Endodermal cell (in vitro differentiated cells): ENCODE data around the gene PARP12. TPM values are rescaled to one million over a fixed set of nuclear protein-coding genes. Genes with fewer than 3 reads are reported as not detected.

Experiments used
- DNase-seq: peaks from one replicate; pipeline ENCODE4 v3.0.0-alpha.2; 2017
- H3K27ac ChIP-seq: 2 replicates; pipeline ENCODE4 v1.5.1; 2013; ENCODE audit warnings: mild to moderate bottlenecking, low read depth, low read length, moderate library complexity
- H3K27me3 ChIP-seq: 2 replicates; pipeline ENCODE4 v1.6.1; 2013; ENCODE audit warnings: mild to moderate bottlenecking, low read length, moderate library complexity; ENCODE audit not compliant: insufficient read depth, control insufficient read depth, poor library complexity, severe bottlenecking
- H3K36me3 ChIP-seq: 2 replicates; pipeline ENCODE4 v1.7.0; 2013; ENCODE audit warnings: mild to moderate bottlenecking, low read length, moderate library complexity; ENCODE audit not compliant: control insufficient read depth, insufficient read depth
- H3K4me1 ChIP-seq: one replicate; pipeline ENCODE4 v1.7.0; 2013; ENCODE audit warnings: low read length; ENCODE audit not compliant: control insufficient read depth, insufficient read depth
- H3K4me3 ChIP-seq: 2 replicates; pipeline ENCODE4 v1.5.1; 2013; ENCODE audit warnings: mild to moderate bottlenecking, low read length, moderate library complexity
- H3K9ac ChIP-seq: 2 replicates; pipeline ENCODE4 v1.6.1; 2013; ENCODE audit warnings: mild to moderate bottlenecking, low read length, moderate library complexity; ENCODE audit not compliant: poor library complexity, severe bottlenecking; ENCODE audit errors: extremely low read depth
- H3K9me3 ChIP-seq: 2 replicates; pipeline ENCODE4 v1.6.1; 2013; ENCODE audit warnings: mild to moderate bottlenecking, low read length, moderate library complexity; ENCODE audit not compliant: control insufficient read depth
- H3K27ac Mint-ChIP-seq: 2 replicates; pipeline ENCODE4 v1.8.0; 2020; ENCODE audit warnings: mixed read lengths
- H3K27me3 Mint-ChIP-seq: 2 replicates; pipeline ENCODE4 v1.8.0; 2021; ENCODE audit warnings: mild to moderate bottlenecking, mixed read lengths; ENCODE audit not compliant: insufficient read depth
- H3K36me3 Mint-ChIP-seq: 2 replicates; pipeline ENCODE4 v1.8.0; 2020; ENCODE audit warnings: low read depth, mixed read lengths
- H3K4me1 Mint-ChIP-seq: 2 replicates; pipeline ENCODE4 v1.8.0; 2020; ENCODE audit warnings: mixed read lengths
- H3K4me3 Mint-ChIP-seq: 2 replicates; pipeline ENCODE4 v1.8.0; 2020; ENCODE audit warnings: mild to moderate bottlenecking, moderate library complexity, mixed read lengths
- H3K9me3 Mint-ChIP-seq: 2 replicates; pipeline ENCODE4 v1.8.0; 2020; ENCODE audit warnings: mild to moderate bottlenecking, mixed read lengths
- CTCF ChIP-seq: fragments of 200-600 bp; sonication (generic); conservative IDR thresholded peaks from 2 replicates; pipeline ENCODE4 v1.5.0; 2021; ENCODE audit warnings: antibody characterized with exemption, mild to moderate bottlenecking
- WGBS, 2 experiments: methylation state at CpG; one replicate each; pipeline versions ENCODE4 v1.1.5 to v1.1.7; 2013; ENCODE audit warnings: missing lambda C conversion rate in 2 of 2, mixed read lengths in 1 of 2; ENCODE audit not compliant: insufficient coverage in 1 of 2, insufficient read length in 1 of 2; 5-methylcytosine and 5-hydroxymethylcytosine counted together
- total RNA-seq, 2 donors: library from RNA; stranded (reverse); fragmentation: NEBNext Ultra II Directional in 1 of 2; extraction: Animal tissue kit (Norgen Biotek cat#: 25700) in 1 of 2; gene quantifications; 2 replicates in 1 of 2; 3 replicates in 1 of 2; pipeline ENCODE4 v1.2.1, GENCODE V29; 2021

Gene PARP12
- total RNA-seq, 2 donors from 2014 or later: 9.4 to 10.4 TPM

DNA sequence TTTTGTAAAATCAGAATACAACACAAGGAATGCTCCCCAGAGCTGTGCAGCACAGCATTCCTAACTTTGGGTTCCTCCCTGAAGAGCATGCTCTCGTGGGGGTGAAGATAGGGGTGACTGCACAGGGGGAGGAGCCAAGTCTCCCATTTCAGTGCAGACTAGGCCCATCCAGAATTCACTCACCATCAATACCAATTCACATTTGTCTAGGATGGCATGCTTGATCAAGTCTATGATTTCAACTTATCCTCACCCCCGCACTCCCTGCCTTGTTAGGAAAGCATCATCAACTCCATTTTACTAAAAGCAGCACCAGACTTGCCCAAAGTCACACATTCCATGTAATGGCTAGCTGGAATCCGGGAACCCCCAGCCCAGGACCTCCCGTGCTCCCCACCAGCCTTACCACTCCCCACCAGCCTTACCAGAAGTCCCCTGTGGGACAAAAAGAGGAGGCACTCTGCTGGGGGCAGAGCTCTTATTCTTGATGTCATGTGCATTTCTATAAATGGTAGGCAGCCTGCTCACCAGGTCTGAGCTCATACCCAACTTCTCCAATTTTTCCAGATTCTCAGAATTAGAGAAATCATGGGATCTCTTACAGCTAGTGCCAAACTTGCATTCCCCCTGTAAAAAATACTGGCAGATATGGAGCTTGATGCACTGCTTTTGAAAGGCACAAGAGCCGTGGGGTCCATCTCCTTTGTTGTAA, 6.2 kb downstream of the PARP12 start:
- H3K4me3 Mint-ChIP-seq: no peak overlapping the region
- Histone ChIP-seq H3K9me3 (no peaks in the 10 kb centered on the region), H3K4me3 (no peak overlapping the region), H3K9ac (no peak overlapping the region), H3K4me1 (no peaks in the 10 kb centered on the region), H3K36me3 (no peaks in the 10 kb centered on the region), H3K27ac (no peak overlapping the region), H3K27me3 (peaks cover 5% of the 10 kb centered on the region)
- no peak overlapping the region for H3K27ac Mint-ChIP-seq
- H3K27me3 Mint-ChIP-seq: peaks cover 11% of the 10 kb centered on the region
- no peaks in the 10 kb centered on the region for H3K4me1 Mint-ChIP-seq
- peaks cover 2% of the 10 kb centered on the region for H3K9me3 Mint-ChIP-seq
- 83 to 91% methylated on average over 3 to 5 of the region's 5 CpGs for WGBS, 2 experiments
- H3K36me3 Mint-ChIP-seq: no peaks in the 10 kb centered on the region
- DNase-seq: no peak
- no peak for TF ChIP-seq CTCF

DNA sequence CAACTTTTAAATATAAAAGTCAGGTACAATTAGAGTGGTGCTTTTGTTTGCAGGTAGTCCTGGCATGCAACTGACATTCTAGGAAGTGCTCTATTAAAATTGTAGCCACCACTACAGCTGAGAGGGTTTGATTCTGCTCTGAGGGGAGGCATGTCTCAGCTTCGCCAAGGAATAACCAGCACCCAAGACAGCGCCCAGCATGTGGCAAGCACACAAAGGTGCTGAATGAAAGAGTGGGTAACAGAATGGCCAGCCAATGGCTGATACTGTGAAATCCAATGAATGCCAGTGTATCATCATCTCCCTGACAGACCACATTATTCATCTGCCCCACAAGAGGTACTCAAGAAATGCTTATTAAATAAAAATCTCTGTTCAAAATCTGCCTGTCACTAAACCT, 6.9 kb downstream of the PARP12 start:
- no peak overlapping the region for H3K27ac Mint-ChIP-seq
- H3K36me3 ChIP-seq: no peaks in the 10 kb centered on the region
- H3K4me1 Mint-ChIP-seq: no peaks in the 10 kb centered on the region
- no peak overlapping the region for H3K4me3 Mint-ChIP-seq
- no peak for DNase-seq
- no peaks in the 10 kb centered on the region for H3K9me3 ChIP-seq
- 97% methylated on average over 2 of the region's 2 CpGs; no CpG with 5 or more reads in 1 of the 2 experiments for WGBS, 2 experiments
- no peak overlapping the region for H3K27ac ChIP-seq
- peaks cover 4% of the 10 kb centered on the region for H3K27me3 Mint-ChIP-seq
- no peak overlapping the region for H3K4me3 ChIP-seq
- no peaks in the 10 kb centered on the region for H3K9me3 Mint-ChIP-seq
- TF ChIP-seq CTCF: no peak
- H3K4me1 ChIP-seq: no peaks in the 10 kb centered on the region
- no peak overlapping the region for H3K9ac ChIP-seq
- H3K27me3 ChIP-seq: no peaks in the 10 kb centered on the region
- no peaks in the 10 kb centered on the region for H3K36me3 Mint-ChIP-seq

DNA sequence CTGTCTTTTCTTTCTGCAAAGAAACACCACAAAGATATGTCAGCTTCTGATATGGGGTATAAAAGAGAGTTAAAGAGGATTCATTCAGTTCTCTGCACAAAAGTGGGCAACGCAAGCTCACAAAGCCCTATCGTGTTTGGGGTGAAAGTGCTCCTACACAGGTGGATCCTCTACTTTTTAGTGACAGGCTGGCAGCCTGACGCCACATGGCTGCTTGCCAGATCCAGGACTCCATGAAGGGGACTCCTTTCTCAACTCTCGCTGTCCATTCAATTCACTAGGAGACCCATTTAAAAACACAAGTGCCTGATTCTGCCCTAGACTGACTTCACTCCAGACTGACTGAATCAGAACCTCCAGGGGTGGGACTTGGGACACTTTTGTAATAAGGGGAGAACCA, 8.0 kb downstream of the PARP12 start:
- WGBS, 2 experiments: 89 to 96% methylated on average over 2 to 4 of the region's 4 CpGs
- H3K36me3 Mint-ChIP-seq: no peaks in the 10 kb centered on the region
- Histone ChIP-seq H3K4me3 (no peak overlapping the region), H3K27ac (no peak overlapping the region), H3K36me3 (no peaks in the 10 kb centered on the region), H3K9me3 (no peaks in the 10 kb centered on the region), H3K4me1 (no peaks in the 10 kb centered on the region), H3K9ac (no peak overlapping the region), H3K27me3 (no peaks in the 10 kb centered on the region)
- H3K27me3 Mint-ChIP-seq: no peaks in the 10 kb centered on the region
- no peak for DNase-seq
- no peak for TF ChIP-seq CTCF
- H3K4me1 Mint-ChIP-seq: no peaks in the 10 kb centered on the region
- no peak overlapping the region for H3K27ac Mint-ChIP-seq
- no peak overlapping the region for H3K4me3 Mint-ChIP-seq
- no peaks in the 10 kb centered on the region for H3K9me3 Mint-ChIP-seq
